ENCODE measurements around the gene ANXA4. TPM values are rescaled to one million over a fixed set of nuclear protein-coding genes. Genes with fewer than 3 reads are reported as not detected.

The ANXA4 gene
- total RNA-seq, 3 donors from 2014 or later (not counting 1 experiment from before 2014, with no cell fraction given) = 44.6 to 63.6 (median 55.8) TPM

GRCh38 chr2:69766014-69766413 lies 24.1 kb downstream of the ANXA4 start:
- WGBS (ENCODE audit: insufficient coverage) = 89% methylated on average over 1 of the region's 3 CpGs
- Mint-ChIP-seq H3K4me3 (peak overlapping the region; percentile 46), H3K4me1 (peaks cover 56 to 61% of the 10 kb centered on the region in 2 donors), H3K9me3 (no peaks in the 10 kb centered on the region), H3K27ac (peak overlapping the region; percentile 70 to 90), H3K27me3 (ENCODE audit: low read depth in 2 of 2) (no peaks in the 10 kb centered on the region), H3K36me3 (no peaks in the 10 kb centered on the region)
- peaks cover 31% of the 10 kb centered on the region for H3K4me1 ChIP-seq (ENCODE audit: control insufficient read depth, insufficient read depth, low read length)
- no peaks in the 10 kb centered on the region for H3K27me3 ChIP-seq (ENCODE audit: control insufficient read depth, insufficient read depth, low read length)
- TF ChIP-seq CTCF (IDR thresholded peaks at IDR 0.05) = no peak
- H3K4me3 ChIP-seq (ENCODE audit: low read length) = no peak overlapping the region
- H3K27ac ChIP-seq (ENCODE audit: low read length) = peak overlapping the region; percentile 30
- H3K36me3 ChIP-seq (ENCODE audit: control insufficient read depth, insufficient read depth, low read length) = no peaks in the 10 kb centered on the region
- DNase-seq = no peak
- H3K9me3 ChIP-seq (ENCODE audit: control insufficient read depth, insufficient read depth, low read length) = no peaks in the 10 kb centered on the region
- no peak for ATAC-seq
- intact Hi-C loops (cut with micrococcal nuclease) = no loop called here

- H3K36me3 ChIP-seq (ENCODE audit: control insufficient read depth, insufficient read depth, low read length) = no peaks in the 10 kb centered on the region
- H3K27ac ChIP-seq (ENCODE audit: low read length) = no peak overlapping the region
- DNase-seq = no peak
- no peak for ATAC-seq
- TF ChIP-seq CTCF (IDR thresholded peaks at IDR 0.05) = no peak
- H3K36me3 Mint-ChIP-seq = no peaks in the 10 kb centered on the region
- no peaks in the 10 kb centered on the region for H3K9me3 Mint-ChIP-seq
- H3K4me1 Mint-ChIP-seq = peaks cover 64 to 71% of the 10 kb centered on the region in 2 donors
- no peaks in the 10 kb centered on the region for H3K9me3 ChIP-seq (ENCODE audit: control insufficient read depth, insufficient read depth, low read length)
- H3K4me1 ChIP-seq (ENCODE audit: control insufficient read depth, insufficient read depth, low read length) = peaks cover 35% of the 10 kb centered on the region
- no peaks in the 10 kb centered on the region for H3K27me3 ChIP-seq (ENCODE audit: control insufficient read depth, insufficient read depth, low read length)
- peak overlapping the region; percentile 67 to 70 for H3K27ac Mint-ChIP-seq
- peak overlapping the region; percentile 4 for H3K4me3 Mint-ChIP-seq
- H3K4me3 ChIP-seq (ENCODE audit: low read length) = no peak overlapping the region
- 77% methylated on average over 3 of the region's 3 CpGs for WGBS (ENCODE audit: insufficient coverage)
- intact Hi-C loops (cut with micrococcal nuclease) = no loop called here
- no peaks in the 10 kb centered on the region for H3K27me3 Mint-ChIP-seq (ENCODE audit: low read depth in 2 of 2)
Measured at GRCh38 chr2:69767034-69767433, 25.1 kb downstream of the ANXA4 start.

GRCh38 chr2:69768235-69768634 lies 26.3 kb downstream of the ANXA4 start:
- Mint-ChIP-seq H3K4me1 (peaks cover 71 to 77% of the 10 kb centered on the region in 2 donors), H3K36me3 (no peaks in the 10 kb centered on the region), H3K9me3 (no peaks in the 10 kb centered on the region), H3K27me3 (ENCODE audit: low read depth in 2 of 2) (no peaks in the 10 kb centered on the region), H3K27ac (peak overlapping the region; percentile 70 to 93), H3K4me3 (peak overlapping the region; percentile 21)
- Histone ChIP-seq H3K9me3 (ENCODE audit: control insufficient read depth, insufficient read depth, low read length) (no peaks in the 10 kb centered on the region), H3K27me3 (ENCODE audit: control insufficient read depth, insufficient read depth, low read length) (no peaks in the 10 kb centered on the region), H3K4me1 (ENCODE audit: control insufficient read depth, insufficient read depth, low read length) (peaks cover 41% of the 10 kb centered on the region), H3K4me3 (ENCODE audit: low read length) (no peak overlapping the region), H3K27ac (ENCODE audit: low read length) (no peak overlapping the region), H3K36me3 (ENCODE audit: control insufficient read depth, insufficient read depth, low read length) (no peaks in the 10 kb centered on the region)
- no peak for ATAC-seq
- intact Hi-C loops (cut with micrococcal nuclease) = no loop called here
- no peak for TF ChIP-seq CTCF (IDR thresholded peaks at IDR 0.05)
- 99% methylated on average over 5 of the region's 5 CpGs for WGBS (ENCODE audit: insufficient coverage)
- no peak for DNase-seq

- peak overlapping the region; percentile 70 to 93 for H3K27ac Mint-ChIP-seq
Measured at GRCh38 chr2:69768789-69769188, 26.9 kb downstream of the ANXA4 start.

More at GRCh38 chr2:69768789-69769188, 26.9 kb downstream of the ANXA4 start:
- Histone ChIP-seq H3K4me3 (ENCODE audit: low read length) (no peak overlapping the region), H3K27ac (ENCODE audit: low read length) (no peak overlapping the region), H3K36me3 (ENCODE audit: control insufficient read depth, insufficient read depth, low read length) (no peaks in the 10 kb centered on the region), H3K27me3 (ENCODE audit: control insufficient read depth, insufficient read depth, low read length) (no peaks in the 10 kb centered on the region), H3K9me3 (ENCODE audit: control insufficient read depth, insufficient read depth, low read length) (no peaks in the 10 kb centered on the region), H3K4me1 (ENCODE audit: control insufficient read depth, insufficient read depth, low read length) (peaks cover 46% of the 10 kb centered on the region)
- DNase-seq = no peak
- Mint-ChIP-seq H3K4me3 (peak overlapping the region; percentile 78), H3K27me3 (ENCODE audit: low read depth in 2 of 2) (no peaks in the 10 kb centered on the region), H3K36me3 (no peaks in the 10 kb centered on the region), H3K9me3 (no peaks in the 10 kb centered on the region), H3K4me1 (peaks cover 74 to 79% of the 10 kb centered on the region in 2 donors)
- TF ChIP-seq CTCF (IDR thresholded peaks at IDR 0.05) = no peak
- intact Hi-C loops (cut with micrococcal nuclease) = no loop called here
- WGBS (ENCODE audit: insufficient coverage) = 100% methylated on average over 2 of the region's 2 CpGs
- ATAC-seq = no peak

All from natural killer cell (primary cell).